Hepatocyte (in vitro differentiated cells): ENCODE data around the gene MAPK11. TPM values are rescaled to one million over a fixed set of nuclear protein-coding genes. Genes with fewer than 3 reads are reported as not detected.

Source experiments
- DNase-seq: peaks from one replicate; pipeline ENCODE4 v3.0.0-alpha.2; 2016; ENCODE audit warnings: low spot score
- H2AFZ ChIP-seq: fragments of 200-600 bp; sonication (generic); 2 replicates; pipeline ENCODE4 v1.6.0; 2016; ENCODE audit warnings: antibody characterized with exemption, mild to moderate bottlenecking
- H3K27ac ChIP-seq: fragments of 200-600 bp; sonication (generic); 2 replicates; pipeline ENCODE4 v1.5.1; 2016; ENCODE audit warnings: mild to moderate bottlenecking
- H3K27me3 ChIP-seq: fragments of 200-600 bp; sonication (generic); 2 replicates; pipeline ENCODE4 v1.6.1; 2016
- H3K36me3 ChIP-seq: fragments of 200-600 bp; sonication (generic); replicated peaks from 2 replicates; pipeline ENCODE4 v1.5.1; 2016; ENCODE audit warnings: low read depth; ENCODE audit not compliant: insufficient read depth
- H3K4me1 ChIP-seq: fragments of 200-600 bp; sonication (generic); 2 replicates; pipeline ENCODE4 v1.5.1; 2016; ENCODE audit warnings: mild to moderate bottlenecking, moderate library complexity; ENCODE audit not compliant: insufficient read depth
- H3K4me2 ChIP-seq: fragments of 200-600 bp; sonication (generic); 2 replicates; pipeline ENCODE4 v1.6.0; 2016
- H3K4me3 ChIP-seq: fragments of 200-600 bp; sonication (generic); 2 replicates; pipeline ENCODE4 v1.5.1; 2016; ENCODE audit warnings: mild to moderate bottlenecking
- H3K79me2 ChIP-seq: fragments of 200-600 bp; sonication (generic); 2 replicates; pipeline ENCODE4 v1.6.0; 2017; ENCODE audit warnings: mild to moderate bottlenecking
- H3K9me2 ChIP-seq: fragments of 200-600 bp; sonication (generic); replicated peaks from 2 replicates; pipeline ENCODE4 v1.6.0; 2017; ENCODE audit warnings: mild to moderate bottlenecking; ENCODE audit not compliant: insufficient read depth
- H3K9me3 ChIP-seq: fragments of 200-600 bp; sonication (generic); 2 replicates; pipeline ENCODE4 v1.5.1; 2016; ENCODE audit warnings: low read depth, mild to moderate bottlenecking
- H4K20me1 ChIP-seq: fragments of 200-600 bp; sonication (generic); 2 replicates; pipeline ENCODE4 v1.6.0; 2016; ENCODE audit warnings: mild to moderate bottlenecking; ENCODE audit not compliant: insufficient read depth, poor library complexity, severe bottlenecking
- EZH2 ChIP-seq: fragments of 200-600 bp; sonication (generic); IDR thresholded peaks from 2 replicates; pipeline ENCODE4 v1.6.1; 2016; ENCODE audit warnings: antibody characterized with exemption, mild to moderate bottlenecking, borderline replicate concordance
- EZH2phosphoT487 ChIP-seq: fragments of 200-600 bp; sonication (generic); IDR thresholded peaks from one replicate; pipeline ENCODE4 v1.6.1; 2018; ENCODE audit warnings: antibody characterized with exemption, mild to moderate bottlenecking, low read depth, moderate library complexity; ENCODE audit not compliant: unreplicated experiment, severe bottlenecking
- WGBS: methylation state at CpG from one replicate; pipeline ENCODE4 v1.1.6; 2016; ENCODE audit warnings: low lambda C conversion rate; ENCODE audit errors: missing lambda C conversion rate; 5-methylcytosine and 5-hydroxymethylcytosine counted together
- polyA plus RNA-seq: library from polyadenylated mRNA; unstranded; fragments of >200 nt; fragmentation: Nextera tagmentation; extraction: Ambion mirVana; gene quantifications from 2 replicates; pipeline ENCODE4 v1.2.1, GENCODE V29; 2016
- total RNA-seq: library from RNA; depleted of rRNA; stranded (reverse); fragments of >200 nt; gene quantifications from 2 replicates; pipeline ENCODE4 v1.2.3, GENCODE V29; 2014
- TF ChIP-seq, protein P1 (sequence below): fragments of 200-600 bp; sonication (generic); IDR thresholded peaks from 2 replicates; pipeline ENCODE4 v1.5.1; 2016; ENCODE audit warnings: antibody characterized with exemption, mild to moderate bottlenecking; ENCODE audit not compliant: poor library complexity

MAPK11 gene
- total and polyA plus RNA-seq, 2 experiments from 2014 or later, result 1.1 to 2.3 TPM

DNA sequence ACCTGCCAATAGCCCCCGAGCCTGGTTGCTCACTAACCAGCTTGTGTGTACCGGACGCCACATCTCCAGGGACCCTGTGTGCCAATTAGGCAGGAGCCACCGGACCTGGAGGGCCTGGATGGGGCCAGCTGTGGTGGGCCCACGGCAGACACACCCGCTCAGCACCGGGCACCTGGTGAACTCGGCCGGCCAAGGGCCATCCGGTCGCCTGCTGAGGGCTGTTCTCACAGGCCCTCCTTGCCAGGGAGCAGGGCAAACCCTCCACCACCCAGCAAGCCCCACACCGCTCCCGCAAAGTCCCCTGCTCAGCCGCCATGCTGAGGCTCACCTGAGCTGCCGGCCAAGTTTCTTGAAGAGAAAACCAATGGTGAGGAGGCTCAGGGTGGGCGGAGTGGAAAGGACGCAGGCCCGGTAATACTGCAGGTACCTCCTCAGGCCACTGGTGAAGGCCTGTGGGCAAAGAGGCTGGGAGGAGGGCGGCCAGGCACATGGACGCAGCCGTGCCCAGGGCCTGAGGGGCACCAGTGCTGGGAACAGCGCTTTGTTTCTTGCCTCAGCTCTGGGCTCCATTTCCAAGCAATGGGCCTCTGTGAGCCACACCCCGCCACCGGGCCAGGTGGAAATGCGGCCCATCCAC is 42.5 kb downstream of the MAPK11 start:
- H3K27me3 ChIP-seq, result no peaks in the 10 kb centered on the region
- no peaks in the 10 kb centered on the region for H3K9me2 ChIP-seq

DNA sequence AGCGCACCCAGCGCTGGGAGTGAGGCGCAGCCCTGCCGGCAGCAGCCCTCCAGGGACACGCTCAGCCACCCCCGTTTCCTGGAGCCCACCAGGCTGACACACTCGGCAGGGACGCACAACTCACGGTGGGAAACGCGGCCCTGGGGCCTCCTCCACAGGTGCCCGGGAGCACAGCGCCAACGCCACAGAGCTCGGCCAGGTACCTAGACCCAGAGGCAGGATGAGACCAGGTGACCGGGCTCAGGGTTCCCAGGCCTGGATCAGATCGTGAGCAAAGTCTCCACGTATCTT is 43.4 kb downstream of the MAPK11 start:
- Histone ChIP-seq H3K4me1 (no peaks in the 10 kb centered on the region), H4K20me1 (no peaks in the 10 kb centered on the region), H3K9me2 (no peaks in the 10 kb centered on the region), H3K4me2 (no peak overlapping the region), H2AFZ (no peak overlapping the region), H3K79me2 (no peaks in the 10 kb centered on the region), H3K36me3 (no peaks in the 10 kb centered on the region), H3K27ac (no peak overlapping the region), H3K4me3 (no peak overlapping the region), H3K27me3 (no peaks in the 10 kb centered on the region), H3K9me3 (no peaks in the 10 kb centered on the region)
- WGBS, result 94% methylated on average over 14 of the region's 18 CpGs
- DNase-seq, result no peak
- TF ChIP-seq EZH2phosphoT487 (no peak), EZH2 (no peak)
- TF ChIP-seq, protein P1, sequence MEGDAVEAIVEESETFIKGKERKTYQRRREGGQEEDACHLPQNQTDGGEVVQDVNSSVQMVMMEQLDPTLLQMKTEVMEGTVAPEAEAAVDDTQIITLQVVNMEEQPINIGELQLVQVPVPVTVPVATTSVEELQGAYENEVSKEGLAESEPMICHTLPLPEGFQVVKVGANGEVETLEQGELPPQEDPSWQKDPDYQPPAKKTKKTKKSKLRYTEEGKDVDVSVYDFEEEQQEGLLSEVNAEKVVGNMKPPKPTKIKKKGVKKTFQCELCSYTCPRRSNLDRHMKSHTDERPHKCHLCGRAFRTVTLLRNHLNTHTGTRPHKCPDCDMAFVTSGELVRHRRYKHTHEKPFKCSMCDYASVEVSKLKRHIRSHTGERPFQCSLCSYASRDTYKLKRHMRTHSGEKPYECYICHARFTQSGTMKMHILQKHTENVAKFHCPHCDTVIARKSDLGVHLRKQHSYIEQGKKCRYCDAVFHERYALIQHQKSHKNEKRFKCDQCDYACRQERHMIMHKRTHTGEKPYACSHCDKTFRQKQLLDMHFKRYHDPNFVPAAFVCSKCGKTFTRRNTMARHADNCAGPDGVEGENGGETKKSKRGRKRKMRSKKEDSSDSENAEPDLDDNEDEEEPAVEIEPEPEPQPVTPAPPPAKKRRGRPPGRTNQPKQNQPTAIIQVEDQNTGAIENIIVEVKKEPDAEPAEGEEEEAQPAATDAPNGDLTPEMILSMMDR, result no peak

More for the DNA sequence above, 42.5 kb downstream of the MAPK11 start:
- no peak overlapping the region for H2AFZ ChIP-seq
- no peak for DNase-seq
- TF ChIP-seq EZH2 (no peak), EZH2phosphoT487 (no peak)
- TF ChIP-seq, protein P1, result no peak
- no peaks in the 10 kb centered on the region for H4K20me1 ChIP-seq
- H3K27ac ChIP-seq, result no peak overlapping the region
- WGBS, result 95% methylated on average over 25 of the region's 25 CpGs
- no peaks in the 10 kb centered on the region for H3K9me3 ChIP-seq
- H3K4me3 ChIP-seq, result no peak overlapping the region
- H3K36me3 ChIP-seq, result no peaks in the 10 kb centered on the region
- no peaks in the 10 kb centered on the region for H3K79me2 ChIP-seq
- no peak overlapping the region for H3K4me2 ChIP-seq
- H3K4me1 ChIP-seq, result no peaks in the 10 kb centered on the region

DNA sequence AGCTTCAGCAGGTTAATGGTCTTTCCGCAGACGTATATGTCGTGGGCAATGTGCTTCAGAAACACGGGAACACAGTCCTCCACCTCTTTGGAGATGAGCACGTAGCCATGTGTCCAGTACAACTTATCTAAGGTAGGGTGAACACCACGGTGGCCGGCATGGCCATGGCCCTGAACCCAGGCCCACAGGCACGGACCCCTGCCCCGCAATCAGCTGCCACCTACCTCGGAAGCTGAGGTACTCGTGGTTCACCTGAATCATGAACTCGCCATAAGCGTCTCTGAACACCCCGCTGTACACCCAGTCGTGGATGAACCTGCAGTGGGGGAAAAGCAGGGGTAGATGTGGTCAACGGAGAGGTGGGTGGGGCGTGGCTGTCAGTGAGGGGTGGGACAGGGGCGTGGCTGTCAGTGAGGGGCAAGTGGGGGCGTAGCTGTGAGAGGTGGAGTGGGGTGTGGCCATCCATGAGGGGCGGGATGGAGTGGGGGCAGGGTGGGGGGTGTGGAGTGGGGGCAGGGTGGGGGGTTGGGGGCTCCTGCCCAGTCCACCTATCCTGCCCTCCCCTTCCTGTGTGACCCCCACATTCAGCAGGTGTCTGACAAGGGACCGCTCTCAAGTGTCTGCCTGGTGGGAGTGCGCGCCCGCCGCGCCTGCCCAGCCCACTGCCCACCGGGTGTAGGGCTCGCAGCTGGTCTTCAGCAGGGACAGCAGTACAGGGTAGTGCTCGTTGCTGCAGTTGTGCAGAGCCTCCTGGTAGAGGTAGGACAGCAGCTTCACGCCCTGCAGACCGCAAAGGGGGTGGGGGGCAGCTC is 43.9 kb downstream of the MAPK11 start:
- no peak overlapping the region for H3K27ac ChIP-seq
- no peak for DNase-seq
- no peak for TF ChIP-seq EZH2phosphoT487
- no peak for TF ChIP-seq EZH2
- TF ChIP-seq, protein P1, result no peak
- no peaks in the 10 kb centered on the region for H3K4me1 ChIP-seq
- no peaks in the 10 kb centered on the region for H3K9me2 ChIP-seq
- no peaks in the 10 kb centered on the region for H3K9me3 ChIP-seq
- H3K4me2 ChIP-seq, result no peak overlapping the region
- no peak overlapping the region for H2AFZ ChIP-seq
- 96% methylated on average over 27 of the region's 31 CpGs for WGBS
- no peaks in the 10 kb centered on the region for H3K79me2 ChIP-seq
- no peaks in the 10 kb centered on the region for H3K36me3 ChIP-seq
- no peak overlapping the region for H3K4me3 ChIP-seq
- no peaks in the 10 kb centered on the region for H4K20me1 ChIP-seq
- no peaks in the 10 kb centered on the region for H3K27me3 ChIP-seq
